CD4-positive, alpha-beta T cell treated with Interleukin-1 beta for 1 hour (primary cell): ENCODE data around the gene HSP90AB1.

ENCODE experiments used
- DNase-seq, 2 donors: peaks; one replicate each; pipeline ENCODE4 v3.0.0-alpha.2; 2020 to 2022

Gene HSP90AB1

DNA sequence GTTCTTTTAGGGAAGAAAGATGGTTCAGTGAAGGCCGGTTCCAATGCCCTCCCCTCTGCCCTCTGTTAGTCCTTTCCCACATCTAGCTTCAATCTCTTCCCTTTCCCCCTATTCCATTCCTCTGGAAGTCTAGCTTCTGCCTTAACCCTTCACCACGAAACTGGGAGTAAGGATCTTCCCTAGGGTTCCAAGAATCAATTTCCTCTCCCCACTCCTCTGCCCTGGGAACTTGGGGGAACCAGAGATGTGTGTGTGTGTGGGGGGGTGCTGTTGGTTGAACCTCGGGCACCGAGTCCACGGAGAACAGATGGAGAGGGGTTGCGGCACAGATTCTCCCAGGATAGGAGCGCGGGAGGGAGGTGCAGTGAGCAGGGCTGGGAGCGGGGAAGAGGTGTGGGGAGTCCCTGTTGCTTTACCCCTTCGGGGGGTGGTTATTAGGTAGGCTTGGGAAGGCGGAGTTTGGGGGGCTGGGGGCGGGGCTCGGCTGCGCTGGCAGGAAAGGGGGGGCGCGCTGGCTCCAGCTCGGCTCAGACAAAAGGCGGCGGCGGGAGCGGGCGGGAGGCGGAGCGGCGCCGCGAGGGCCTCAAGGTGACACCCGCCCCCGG, 23.1 kb downstream of the HSP90AB1 start, which contains the start of gene TMEM151B:
Gene TMEM151B (plus strand): TSS at position 530 of the 605 bp plus-strand sequence. CDS start 293 bp downstream, outside the sequence.
- peak in 1 of 2 donors; percentile 26 for DNase-seq

GRCh38 chr6:44270526-44271405, 23.9 kb downstream of the HSP90AB1 start:
- no peak for DNase-seq

GRCh38 chr6:44271406-44271723, 24.5 kb downstream of the HSP90AB1 start:
- DNase-seq = no peak

DNA sequence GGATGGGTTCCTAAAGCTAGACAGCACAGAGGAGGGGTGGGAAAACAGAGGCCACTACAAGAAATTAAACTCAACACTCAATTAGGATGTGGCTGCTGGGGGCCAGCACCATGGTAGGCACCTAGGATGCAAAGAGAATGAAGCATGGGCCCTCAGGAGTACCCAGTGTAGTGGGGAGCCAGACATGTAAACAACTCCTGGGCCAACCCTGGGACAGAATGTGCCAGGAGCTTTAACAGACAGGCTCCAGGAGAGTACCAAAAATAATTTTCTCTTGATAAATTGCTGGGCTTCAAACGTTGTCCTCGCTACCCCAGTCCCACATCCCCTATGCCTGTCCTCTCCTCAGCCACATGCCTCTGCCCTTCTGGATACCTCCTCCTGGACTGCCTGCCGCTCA, 25.0 kb downstream of the HSP90AB1 start:
- DNase-seq = no peak

DNA sequence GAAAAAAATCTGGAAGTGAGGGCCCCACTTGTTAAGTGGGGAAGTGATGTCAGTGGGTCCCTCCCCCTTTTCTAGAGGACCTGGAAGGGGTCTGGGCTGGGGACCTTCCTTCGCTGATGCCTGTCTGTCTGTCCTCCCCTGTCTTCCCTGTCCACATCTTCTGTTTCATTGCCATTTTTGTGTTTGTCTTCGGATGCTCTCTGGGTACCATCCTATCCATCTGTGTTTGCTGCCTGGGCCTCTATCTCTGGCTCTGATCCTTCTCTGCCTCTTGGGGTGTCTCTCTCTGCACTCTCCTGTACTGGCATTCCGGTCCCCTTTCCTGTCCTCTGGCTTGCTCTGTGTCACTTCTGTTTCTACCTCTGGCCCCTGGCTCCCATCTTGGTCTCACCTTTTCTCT, 25.6 kb downstream of the HSP90AB1 start:
- no peak for DNase-seq

DNA sequence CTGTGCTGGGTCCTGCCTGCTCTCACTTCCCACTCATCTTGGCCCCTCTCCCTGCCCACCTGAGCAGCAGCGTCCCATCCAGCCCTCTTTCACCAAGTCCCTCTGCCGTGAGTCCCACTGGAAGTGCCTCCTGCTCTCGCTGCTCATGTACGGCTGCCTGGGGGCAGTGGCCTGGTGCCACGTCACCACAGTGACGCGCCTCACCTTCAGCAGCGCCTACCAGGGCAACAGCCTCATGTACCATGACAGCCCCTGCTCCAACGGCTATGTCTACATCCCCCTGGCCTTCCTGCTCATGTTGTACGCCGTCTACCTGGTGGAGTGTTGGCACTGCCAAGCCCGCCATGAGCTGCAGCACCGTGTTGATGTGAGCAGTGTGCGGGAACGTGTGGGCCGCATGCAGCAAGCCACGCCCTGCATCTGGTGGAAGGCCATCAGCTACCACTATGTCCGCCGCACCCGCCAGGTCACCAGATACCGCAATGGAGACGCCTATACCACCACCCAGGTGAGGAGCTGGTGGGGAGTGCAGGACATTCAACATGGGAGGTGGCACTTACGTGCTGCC, 26.2 kb downstream of the HSP90AB1 start:
- no peak for DNase-seq

GRCh38 chr6:44273617-44274016, 26.7 kb downstream of the HSP90AB1 start:
- DNase-seq = no peak

DNA sequence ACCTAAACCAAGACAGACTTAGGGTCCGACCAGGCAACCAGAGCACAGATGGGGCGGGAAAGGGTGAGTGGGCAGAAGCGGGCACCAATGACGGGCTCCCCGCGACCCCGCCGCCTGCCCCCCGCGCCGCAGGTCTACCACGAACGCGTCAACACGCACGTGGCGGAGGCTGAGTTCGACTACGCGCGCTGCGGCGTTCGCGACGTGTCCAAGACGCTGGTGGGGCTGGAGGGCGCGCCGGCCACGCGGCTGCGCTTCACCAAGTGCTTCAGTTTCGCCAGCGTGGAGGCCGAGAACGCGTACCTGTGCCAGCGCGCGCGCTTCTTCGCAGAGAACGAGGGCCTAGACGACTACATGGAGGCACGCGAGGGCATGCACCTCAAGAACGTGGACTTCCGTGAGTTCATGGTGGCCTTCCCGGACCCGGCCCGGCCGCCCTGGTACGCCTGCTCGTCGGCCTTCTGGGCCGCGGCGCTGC, 28.4 kb downstream of the HSP90AB1 start:
- DNase-seq = no peak

DNA sequence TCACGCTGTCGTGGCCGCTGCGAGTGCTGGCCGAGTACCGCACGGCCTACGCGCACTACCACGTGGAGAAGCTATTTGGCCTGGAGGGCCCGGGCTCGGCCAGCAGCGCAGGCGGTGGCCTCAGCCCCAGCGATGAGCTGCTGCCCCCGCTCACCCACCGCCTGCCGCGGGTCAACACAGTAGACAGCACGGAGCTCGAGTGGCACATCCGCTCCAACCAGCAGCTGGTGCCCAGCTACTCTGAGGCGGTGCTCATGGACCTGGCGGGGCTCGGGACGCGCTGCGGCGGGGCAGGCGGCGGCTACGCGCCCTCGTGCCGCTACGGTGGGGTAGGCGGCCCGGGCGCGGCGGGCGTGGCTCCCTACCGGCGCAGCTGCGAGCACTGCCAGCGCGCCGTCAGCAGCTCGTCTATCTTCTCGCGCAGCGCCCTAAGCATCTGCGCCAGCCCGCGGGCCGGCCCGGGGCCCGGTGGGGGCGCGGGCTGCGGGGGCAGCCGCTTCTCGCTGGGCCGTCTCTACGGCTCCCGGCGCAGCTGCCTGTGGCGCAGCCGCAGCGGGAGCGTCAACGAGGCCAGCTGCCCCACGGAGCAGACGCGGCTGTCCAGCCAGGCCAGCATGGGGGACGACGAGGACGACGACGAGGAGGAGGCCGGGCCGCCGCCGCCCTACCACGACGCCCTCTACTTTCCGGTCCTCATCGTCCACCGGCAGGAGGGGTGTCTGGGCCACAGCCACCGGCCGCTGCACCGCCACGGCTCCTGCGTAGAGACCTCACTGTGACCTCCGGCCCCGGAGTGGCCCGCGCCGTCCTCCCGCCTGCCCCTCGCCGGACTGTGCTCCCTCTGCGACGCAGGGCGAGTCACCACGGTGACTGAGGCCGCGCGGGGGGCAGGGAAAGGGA, 29.1 kb downstream of the HSP90AB1 start:
- no peak for DNase-seq

DNA sequence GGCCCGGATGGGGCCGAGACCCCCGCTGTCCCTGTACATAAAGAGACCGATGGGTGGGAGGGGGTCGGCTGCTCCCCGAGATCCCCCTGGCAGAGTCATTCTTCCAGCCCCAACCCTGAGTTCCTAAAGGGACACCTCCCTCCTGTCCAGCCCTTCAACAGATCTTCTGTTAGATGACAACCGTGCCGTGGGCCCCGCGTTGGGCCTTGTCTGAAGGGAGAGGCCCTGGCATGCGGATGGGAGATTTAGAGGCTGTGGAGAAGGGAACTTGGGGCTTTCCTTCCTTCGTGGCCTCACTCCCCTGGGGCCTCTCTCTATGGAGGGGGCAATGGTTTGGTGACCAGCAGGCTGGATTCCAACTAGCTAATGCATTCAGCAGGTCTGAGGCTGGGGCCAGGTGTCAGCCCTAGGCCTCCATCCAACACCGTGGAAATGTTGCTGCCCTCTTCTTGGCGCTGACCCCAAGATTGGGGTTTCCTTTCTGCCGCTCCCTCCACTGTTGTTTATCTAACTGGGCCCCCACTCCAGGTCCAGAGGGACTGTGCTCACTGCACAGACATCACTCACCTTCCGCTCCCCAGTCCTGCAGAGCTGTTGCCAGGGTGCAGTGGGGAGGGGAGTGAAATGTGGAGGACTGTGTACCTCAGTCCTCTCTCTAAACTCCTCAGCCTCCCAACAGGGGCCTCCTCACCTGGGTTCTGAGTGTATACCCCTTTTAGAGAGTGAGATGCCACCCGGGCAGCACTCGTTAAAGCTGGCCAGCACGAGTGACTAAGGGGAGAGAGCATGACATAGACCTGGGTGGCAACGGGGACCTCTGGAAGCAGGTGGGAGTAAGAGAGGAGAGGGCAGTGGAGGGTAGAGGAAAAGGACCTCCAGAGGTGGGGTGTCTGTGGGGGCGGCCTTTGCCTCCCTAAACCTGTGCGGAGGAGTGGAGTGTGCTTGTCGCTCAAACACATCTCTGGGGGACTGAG, 30.1 kb downstream of the HSP90AB1 start:
- DNase-seq = no peak

DNA sequence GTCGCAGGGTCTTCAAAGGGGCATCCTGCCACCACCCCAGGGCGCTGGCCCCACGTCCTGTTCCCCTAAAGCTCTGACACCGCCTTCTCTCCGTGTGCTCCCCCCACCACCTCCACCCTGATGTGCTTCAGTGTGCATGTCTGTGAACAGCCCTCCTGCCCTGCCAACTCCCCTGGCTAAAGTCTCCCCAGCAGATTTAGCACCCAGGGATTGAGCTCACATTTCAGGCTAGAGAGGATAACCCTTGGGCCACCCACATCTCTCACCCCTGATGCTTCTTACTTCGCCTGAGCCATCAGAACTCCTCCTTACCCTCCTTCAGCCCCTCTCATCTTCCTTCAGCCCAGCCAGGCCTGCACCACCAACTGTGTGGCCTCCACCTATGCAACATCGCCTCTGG, 30.9 kb downstream of the HSP90AB1 start:
- no peak for DNase-seq

- DNase-seq = no peak
Measured at GRCh38 chr6:44278315-44278714, 31.4 kb downstream of the HSP90AB1 start.

- DNase-seq = no peak
Measured at GRCh38 chr6:44278774-44279697, 32.1 kb downstream of the HSP90AB1 start.

- no peak for DNase-seq
Measured at GRCh38 chr6:44284121-44284520, 37.2 kb downstream of the HSP90AB1 start.

- DNase-seq = no peak
Measured at GRCh38 chr6:44284867-44285266, 38.0 kb downstream of the HSP90AB1 start.

DNA sequence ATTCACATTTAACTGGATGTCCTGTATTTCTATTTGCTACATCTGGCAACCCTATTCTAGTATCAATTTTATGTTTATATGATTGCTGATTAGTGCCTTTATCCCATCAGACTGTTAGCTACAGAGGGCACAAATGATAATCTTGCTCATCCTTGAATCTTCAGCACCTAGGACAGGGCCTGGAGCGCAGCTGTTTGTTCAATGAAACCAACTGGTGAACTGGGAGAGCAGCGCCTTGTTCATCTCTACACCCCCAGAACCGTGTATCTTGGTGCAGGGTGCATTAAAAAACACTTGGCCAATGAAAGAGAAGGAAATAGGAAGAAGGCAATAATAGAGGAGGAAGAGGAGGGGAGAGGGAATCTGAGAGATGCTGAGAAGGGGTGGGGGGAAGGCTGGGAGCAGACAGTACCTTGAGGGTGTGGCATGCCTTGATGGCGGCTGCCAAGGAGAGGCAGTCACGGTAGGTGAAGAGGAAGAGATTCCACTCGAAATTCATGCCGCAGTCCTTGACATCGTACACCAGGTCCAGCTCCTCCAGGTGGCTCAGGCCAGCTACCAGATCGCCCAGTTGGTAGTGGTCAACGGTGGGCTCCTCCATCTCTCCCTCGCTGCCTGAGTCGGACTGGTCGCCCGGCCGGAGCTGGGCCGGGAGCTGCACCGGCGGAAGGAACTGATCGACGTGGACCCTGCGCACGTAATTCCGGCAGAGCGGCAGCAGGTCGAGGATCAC, 38.8 kb downstream of the HSP90AB1 start:
- no peak for DNase-seq

DNA sequence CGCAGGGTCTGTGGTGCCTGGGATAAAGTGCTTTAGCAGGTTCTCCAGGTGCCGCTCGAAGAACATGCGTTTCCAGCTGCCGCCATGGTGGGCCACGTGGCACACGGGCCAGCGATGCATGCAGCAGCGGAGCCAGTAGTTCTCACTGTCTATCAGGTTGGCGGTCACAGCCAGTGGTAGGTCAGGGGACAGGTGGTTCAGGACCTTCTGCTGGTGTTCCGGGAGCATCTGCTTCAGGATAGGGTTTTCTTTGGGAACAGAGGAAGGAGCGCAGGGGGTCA, 39.3 kb downstream of the HSP90AB1 start:
- no peak for DNase-seq

DNA sequence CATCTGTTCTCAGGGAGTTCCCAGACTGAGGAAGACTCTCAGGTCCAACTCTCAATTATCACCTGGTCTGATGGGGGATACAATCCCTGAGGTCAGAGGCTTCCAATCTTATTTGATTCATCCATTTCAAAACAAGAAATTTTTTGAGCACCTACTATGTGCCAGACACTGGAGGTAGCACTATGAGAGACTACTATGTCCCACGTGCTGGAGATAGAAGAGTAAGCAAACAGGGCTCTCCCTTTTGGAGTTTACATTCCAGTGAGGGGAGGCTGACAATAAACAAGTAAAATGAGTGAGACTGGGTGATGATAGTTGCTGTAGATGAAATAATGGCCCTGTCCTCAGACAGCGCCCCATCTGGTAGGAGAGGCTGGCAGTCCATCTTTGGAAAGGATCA, 39.8 kb downstream of the HSP90AB1 start:
- no peak for DNase-seq

DNA sequence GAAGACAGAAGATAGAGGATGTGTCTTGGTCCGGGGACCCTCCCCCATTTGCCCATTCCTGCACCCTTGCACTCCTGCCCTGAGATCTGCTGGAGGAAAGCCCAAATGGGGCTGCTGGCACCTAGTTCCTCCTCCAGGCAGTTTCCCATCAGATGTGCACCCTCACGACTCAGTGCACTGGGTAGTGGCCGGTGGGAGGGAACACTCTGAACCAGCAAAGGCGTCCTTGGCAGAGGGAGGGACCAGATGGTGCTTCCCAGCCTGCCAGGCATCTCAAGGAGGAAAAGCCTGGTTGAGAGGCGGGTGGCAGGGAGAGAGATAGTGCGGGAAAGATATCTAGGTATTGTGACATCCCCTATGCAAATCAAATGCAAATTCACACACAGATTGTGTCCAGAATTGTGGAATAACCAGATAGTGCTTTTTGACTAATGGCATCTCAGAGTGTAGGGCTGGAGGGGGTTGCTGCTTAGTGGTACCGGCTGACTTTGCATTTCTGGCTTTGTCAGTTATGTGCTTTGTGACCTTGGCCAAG, 42.9 kb downstream of the HSP90AB1 start:
- no peak for DNase-seq

GRCh38 chr6:44291841-44292240, 44.9 kb downstream of the HSP90AB1 start:
- DNase-seq = no peak
